Activated naive CD4-positive, alpha-beta T cell treated with Interleukin-2 at 50 U/mL for 16 hours (primary cell): ENCODE measurements around the gene BCKDHA.
"Not testable (repeated sequence)": the region's sequence is repeated elsewhere in the genome, so short reads cannot be mapped to it uniquely, and the experiment has no call there.

Source experiments
- DNase-seq: peaks from one replicate; pipeline ENCODE4 v3.0.0-alpha.2; 2020

Gene BCKDHA

DNA sequence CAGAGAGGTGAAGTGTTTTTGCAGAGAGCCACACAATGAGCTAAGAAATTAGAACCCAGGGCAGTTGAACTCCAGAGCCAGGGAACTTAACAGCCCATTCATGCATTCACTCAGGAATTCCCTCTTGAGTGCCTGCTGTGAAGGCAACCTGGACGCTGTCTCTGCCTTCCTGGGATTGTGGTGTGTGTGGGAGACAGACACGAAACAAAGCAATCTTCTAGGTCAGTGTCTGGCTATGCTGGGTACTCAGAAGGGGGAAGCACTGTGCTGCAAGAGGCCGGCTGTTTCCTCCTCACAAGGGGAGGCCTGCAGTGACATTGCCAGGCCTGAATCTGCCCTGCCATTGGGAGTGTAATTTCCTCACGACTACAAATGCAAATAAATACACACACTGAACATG, 9.7 kb downstream of the BCKDHA start:
- DNase-seq: no peak

DNA sequence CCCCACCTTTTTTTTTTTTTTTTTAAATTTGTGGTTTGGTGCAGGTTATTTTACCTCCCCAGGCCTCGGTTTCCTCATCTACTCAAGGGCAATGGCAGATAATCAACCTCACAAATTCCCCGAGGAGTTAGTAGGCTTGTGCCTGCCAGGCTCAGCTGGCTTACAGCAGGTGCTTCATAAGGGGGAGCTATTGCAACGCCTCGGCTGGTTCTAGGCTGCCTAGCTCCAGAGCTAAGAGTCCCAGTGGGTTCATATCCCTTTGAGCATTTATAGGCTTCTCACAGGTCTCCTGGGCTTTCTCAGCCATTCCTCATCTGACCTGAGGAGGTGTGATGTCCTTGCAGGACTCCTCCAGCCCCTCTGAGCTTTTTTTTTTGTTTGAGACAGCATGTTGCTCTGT, 10.6 kb downstream of the BCKDHA start:
- no peak for DNase-seq

DNA sequence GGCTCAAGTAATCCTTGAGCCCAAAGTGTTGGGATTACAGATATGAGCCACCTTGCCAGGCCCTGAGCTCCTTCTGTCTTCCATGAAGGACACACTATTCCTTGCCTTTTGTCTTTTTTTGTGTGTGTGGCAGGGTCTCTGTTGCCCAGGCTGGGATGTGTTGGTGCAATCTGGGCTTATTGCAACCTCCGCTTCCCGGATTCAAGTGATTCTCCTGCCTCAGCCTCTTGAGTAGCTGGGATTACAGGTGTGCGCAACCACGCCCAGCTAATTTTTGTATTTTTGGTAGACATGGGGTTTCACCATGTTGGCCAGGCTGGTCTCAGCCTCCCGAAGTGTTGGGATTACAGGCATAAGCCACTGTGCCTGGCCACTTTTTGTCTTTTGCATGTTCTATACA, 11.2 kb downstream of the BCKDHA start:
- not testable (repeated sequence) for DNase-seq

- no peak for DNase-seq
Measured at GRCh38 chr19:41409288-41409687, 11.7 kb downstream of the BCKDHA start.

- no peak for DNase-seq
Measured at GRCh38 chr19:41410336-41411054, 12.9 kb downstream of the BCKDHA start.

GRCh38 chr19:41411100-41411967, 13.7 kb downstream of the BCKDHA start:
- no peak for DNase-seq

DNA sequence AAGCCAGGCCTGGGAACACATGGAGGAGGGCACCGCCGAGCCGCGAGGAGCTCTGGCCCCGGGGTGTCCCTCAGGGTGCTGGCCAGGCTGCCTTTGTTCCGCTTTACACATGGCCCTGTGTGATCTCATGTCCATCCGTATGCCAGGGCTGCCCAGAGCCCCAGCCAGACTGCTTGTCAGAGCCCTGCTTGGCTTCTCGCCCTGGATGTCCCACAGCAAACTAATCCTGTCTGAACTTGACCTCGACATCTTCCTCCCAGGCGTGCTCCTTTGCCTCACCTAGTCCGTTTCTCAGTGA, 14.3 kb downstream of the BCKDHA start:
- DNase-seq: no peak

- DNase-seq: no peak
Measured at GRCh38 chr19:41412953-41413352, 15.3 kb downstream of the BCKDHA start.

DNA sequence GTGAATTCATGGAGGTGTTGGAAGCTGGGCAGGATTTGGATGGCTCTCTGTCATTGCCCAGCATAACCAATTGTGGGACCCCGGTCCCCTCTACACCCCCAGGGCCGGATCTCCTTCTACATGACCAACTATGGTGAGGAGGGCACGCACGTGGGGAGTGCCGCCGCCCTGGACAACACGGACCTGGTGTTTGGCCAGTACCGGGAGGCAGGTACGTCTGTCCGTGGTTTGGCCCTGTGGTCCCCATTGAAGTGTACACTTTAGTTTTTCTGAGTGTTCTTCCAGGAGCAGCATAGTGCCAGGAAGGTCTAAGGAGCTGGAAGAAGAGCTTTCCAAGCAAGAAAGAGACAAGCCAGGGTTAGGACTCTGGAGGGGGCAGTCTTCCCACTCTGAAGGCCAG, 16.3 kb downstream of the BCKDHA start:
- no peak for DNase-seq

- DNase-seq: no peak
Measured at GRCh38 chr19:41414461-41414860, 16.8 kb downstream of the BCKDHA start.

DNA sequence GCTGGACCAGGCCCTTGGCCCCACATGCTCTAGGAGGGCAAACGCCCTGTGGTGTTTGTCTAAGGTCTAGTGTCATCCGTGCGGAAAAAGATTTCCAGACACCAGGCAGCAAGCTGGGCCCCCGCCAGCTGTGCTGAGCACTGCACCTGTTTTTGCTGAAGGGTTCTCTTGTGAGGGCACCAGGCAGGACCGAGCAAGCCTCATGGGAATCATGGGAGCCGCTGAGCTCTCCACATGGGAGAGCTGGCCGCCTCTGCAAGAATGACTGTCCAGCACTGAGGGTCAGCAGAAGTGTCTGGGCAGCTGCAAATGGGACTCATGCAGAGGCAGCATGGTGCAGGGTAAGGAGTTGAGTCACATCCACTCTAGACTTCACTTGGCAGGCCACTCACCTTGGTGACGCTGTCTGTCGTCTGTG, 17.5 kb downstream of the BCKDHA start:
- no peak for DNase-seq

- no peak for DNase-seq
Measured at GRCh38 chr19:41416194-41416674, 18.6 kb downstream of the BCKDHA start.

GRCh38 chr19:41420101-41420880, 22.7 kb downstream of the BCKDHA start:
- no peak for DNase-seq

- DNase-seq: no peak
Measured at GRCh38 chr19:41421314-41421713, 23.7 kb downstream of the BCKDHA start.

GRCh38 chr19:41421973-41422372, 24.4 kb downstream of the BCKDHA start:
- DNase-seq: no peak

DNA sequence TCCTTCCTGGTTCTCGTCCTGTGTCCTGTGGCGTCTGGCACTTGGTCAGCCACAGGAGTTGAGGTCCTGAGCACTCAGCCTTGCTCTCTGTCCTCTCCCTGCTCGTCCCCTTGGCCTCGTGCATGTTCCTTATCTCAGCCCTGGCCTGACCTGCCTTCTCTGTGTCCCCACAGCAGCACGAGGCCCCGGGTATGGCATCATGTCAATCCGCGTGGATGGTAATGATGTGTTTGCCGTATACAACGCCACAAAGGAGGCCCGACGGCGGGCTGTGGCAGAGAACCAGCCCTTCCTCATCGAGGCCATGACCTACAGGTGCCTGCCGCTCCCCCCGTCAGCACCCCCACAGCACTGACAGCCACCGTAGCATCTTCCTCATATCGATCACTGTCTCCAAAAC, 24.8 kb downstream of the BCKDHA start:
- DNase-seq: no peak

- no peak for DNase-seq
Measured at GRCh38 chr19:41422955-41423354, 25.3 kb downstream of the BCKDHA start.

GRCh38 chr19:41424335-41425173, 26.9 kb downstream of the BCKDHA start:
- DNase-seq: no peak

DNA sequence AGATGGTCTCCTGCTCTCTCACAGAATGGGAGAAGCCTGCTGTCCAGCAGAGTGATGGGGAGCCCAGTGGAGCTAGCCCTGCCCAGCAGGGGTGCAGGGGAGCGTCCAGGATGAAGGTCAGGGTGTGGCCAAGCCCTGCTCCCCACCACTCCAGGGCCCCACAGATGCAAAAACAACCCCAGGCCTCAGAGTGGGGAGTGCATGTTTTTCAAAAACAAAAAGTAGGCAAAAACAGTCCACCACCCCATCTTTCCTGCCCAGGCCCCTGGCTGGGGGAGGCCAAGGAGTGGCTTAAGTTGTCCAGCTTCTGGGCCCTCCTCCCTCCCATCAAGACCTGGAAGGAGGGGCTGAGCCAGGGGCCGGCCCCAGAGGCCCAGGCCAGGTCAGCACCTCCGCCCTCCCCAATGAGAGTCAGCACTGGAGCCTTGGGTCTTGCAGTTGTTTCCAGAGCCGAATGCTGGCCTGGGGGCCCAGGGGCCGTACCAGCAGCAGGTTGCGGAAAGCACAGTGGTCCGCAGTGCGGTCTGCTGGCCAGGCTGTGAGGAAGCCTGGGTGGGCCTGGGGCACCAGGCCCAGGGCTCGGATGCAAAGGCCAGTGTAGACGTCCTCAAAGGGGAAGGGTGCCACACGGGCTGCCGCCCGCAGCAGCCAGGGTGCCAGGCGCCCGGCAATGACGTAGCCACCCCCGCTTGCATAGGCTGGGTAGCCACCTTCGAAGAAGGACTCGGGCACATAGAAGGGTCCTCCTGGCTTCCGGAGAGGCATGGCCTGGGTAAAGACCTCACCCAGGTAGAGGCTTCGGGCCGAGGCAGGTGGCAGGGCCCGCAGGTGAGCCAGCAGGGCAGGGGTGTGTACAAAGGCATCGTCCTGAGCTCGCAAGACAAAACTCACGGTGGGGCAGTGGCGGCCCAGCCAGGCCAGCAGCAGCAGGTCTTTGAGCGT, 27.8 kb downstream of the BCKDHA start:
- DNase-seq: no peak

DNA sequence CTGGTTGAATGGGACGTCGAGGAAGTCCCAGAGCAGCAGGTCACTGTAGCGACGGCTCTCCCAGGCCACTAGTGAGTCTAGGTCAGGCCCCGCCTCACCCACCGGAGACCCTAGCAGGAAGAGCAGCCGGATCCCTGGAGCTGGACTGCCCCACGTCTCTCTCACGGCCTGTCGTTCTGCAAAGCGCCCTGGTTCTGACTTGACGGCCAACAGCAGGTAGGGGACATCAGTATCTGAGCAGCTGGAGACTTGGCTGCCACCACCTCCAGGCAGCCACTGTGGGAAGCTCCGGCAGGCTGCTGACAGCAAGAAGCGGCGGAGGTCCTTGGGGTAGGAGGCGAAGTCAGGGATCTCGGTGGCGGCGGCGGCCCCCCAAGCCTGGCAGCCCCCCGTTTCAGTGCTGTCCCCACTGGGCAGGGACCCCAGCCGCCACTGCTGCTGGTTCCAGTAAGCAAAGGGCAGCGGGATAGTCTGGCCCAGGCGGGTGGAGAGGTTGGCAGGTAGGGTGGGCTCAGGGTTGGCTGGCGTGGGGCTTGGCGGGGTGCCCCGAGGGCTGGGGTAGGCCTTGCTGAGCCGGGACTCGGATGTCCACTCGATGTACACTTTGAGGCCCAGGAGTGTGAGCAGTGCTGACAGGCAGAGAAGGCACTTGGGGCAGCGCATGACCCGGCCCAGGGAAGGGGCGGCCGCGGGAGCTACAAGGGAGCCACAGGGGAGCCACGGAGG, 28.7 kb downstream of the BCKDHA start:
- no peak for DNase-seq
